Activated CD8-positive, alpha-beta memory T cell treated with anti-CD3 and anti-CD28 coated beads, Interleukin-2, amount 50 U/mL, for 24 hours (primary cell): ENCODE results near the gene ITGB4.

ENCODE experiments used
- DNase-seq: peaks from one replicate; pipeline ENCODE4 v3.0.0-alpha.2; 2020; ENCODE audit errors: extremely low read depth

The ITGB4 gene

GRCh38 chr17:75731716-75732498 is 10.6 kb downstream of the ITGB4 start:
- DNase-seq: no peak

GRCh38 chr17:75733471-75733870 is 12.2 kb downstream of the ITGB4 start:
- DNase-seq: no peak

GRCh38 chr17:75734674-75735294 is 13.5 kb downstream of the ITGB4 start:
- DNase-seq: no peak

- DNase-seq: no peak
Measured at GRCh38 chr17:75736173-75736835, 15.0 kb downstream of the ITGB4 start.

GRCh38 chr17:75737133-75737962 is 16.1 kb downstream of the ITGB4 start:
- DNase-seq: no peak

GRCh38 chr17:75738218-75738802 is 17.1 kb downstream of the ITGB4 start:
- no peak for DNase-seq

GRCh38 chr17:75739174-75739573 is 17.9 kb downstream of the ITGB4 start:
- DNase-seq: no peak

GRCh38 chr17:75739801-75740200 is 18.5 kb downstream of the ITGB4 start:
- no peak for DNase-seq

GRCh38 chr17:75740215-75740614 is 19.0 kb downstream of the ITGB4 start:
- no peak for DNase-seq

GRCh38 chr17:75740631-75741077 is 19.4 kb downstream of the ITGB4 start:
- DNase-seq: no peak

GRCh38 chr17:75742337-75742736 is 21.1 kb downstream of the ITGB4 start:
- no peak for DNase-seq

- no peak for DNase-seq
Measured at GRCh38 chr17:75743625-75744206, 22.5 kb downstream of the ITGB4 start.

- no peak for DNase-seq
Measured at GRCh38 chr17:75748706-75749105, 27.4 kb downstream of the ITGB4 start.

GRCh38 chr17:75749545-75750389 is 28.5 kb downstream of the ITGB4 start:
- DNase-seq: peak; percentile 71

- no peak for DNase-seq
Measured at GRCh38 chr17:75750661-75751423, 29.6 kb downstream of the ITGB4 start.

GRCh38 chr17:75751676-75752404 is 30.6 kb downstream of the ITGB4 start:
- no peak for DNase-seq

- no peak for DNase-seq
Measured at GRCh38 chr17:75752405-75752709, 31.1 kb downstream of the ITGB4 start.

- DNase-seq: no peak
Measured at GRCh38 chr17:75752802-75753513, 31.7 kb downstream of the ITGB4 start.
